Embryonic facial prominence (tissue), 1 donor: Measurements from ENCODE around the gene SCAMP2.

Source experiments
- DNase-seq: peaks from one replicate; pipeline ENCODE4 v3.0.0-alpha.2; 2016; ENCODE audit errors: extremely low spot score

SCAMP2 gene

GRCh38 chr15:74820056-74820455 is 53.1 kb downstream of the SCAMP2 start:
- no peak for DNase-seq

DNA sequence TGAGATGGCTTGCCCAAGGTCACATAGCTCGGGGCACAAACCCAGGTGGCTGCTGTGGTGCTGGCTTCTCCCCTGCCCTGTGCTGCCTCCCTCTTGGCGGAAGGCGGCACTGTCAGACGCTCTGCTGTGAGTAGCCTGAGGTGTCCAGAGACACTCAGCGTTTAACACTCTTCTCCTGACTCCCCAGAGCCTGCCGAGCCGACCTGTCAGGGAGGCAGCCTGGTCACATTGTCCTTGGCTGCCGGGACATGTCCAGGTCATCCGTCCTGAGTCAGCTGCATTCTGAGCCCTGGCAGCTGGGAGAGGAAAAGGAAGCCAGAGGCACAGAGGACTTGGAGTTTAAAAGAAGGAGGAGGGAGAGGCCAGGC is 55.8 kb downstream of the SCAMP2 start:
- no peak for DNase-seq

DNA sequence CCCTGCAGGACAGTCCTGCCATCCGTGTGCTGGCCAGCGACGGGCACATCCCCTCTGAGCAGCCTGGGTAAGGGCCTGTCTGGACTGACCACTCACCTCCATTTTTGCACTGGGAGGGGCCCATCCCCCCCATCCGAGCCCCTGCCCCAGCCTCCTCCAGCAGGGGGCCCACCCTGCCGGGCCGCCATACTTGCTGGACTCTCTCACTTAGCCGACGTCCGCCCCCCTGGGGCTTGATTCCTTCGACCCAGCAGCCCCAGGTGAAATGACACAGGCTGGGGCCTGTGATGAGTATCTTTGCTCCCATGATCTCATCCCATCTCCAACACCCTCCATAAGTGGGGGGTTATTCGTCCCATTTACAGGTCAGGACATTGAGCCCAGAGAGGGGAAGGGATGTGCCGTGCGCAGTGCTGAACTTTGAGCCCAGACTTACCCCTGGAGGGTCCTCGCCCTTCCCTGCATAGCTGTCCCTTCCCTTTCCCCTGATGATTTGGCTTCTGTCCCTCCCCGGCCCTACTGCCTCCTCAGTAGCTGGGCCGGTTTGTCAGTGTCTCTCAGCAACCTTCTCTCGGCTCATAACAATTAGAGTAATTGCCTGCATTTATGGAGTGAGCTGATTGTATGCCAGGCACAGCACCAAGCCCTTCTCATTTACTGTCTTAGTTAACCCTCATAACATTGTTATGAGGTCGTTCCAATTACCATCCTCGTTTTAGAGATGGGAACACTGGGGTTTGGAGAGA is 56.4 kb downstream of the SCAMP2 start:
- DNase-seq = no peak

GRCh38 chr15:74815961-74816360 is 57.2 kb downstream of the SCAMP2 start:
- no peak for DNase-seq

DNA sequence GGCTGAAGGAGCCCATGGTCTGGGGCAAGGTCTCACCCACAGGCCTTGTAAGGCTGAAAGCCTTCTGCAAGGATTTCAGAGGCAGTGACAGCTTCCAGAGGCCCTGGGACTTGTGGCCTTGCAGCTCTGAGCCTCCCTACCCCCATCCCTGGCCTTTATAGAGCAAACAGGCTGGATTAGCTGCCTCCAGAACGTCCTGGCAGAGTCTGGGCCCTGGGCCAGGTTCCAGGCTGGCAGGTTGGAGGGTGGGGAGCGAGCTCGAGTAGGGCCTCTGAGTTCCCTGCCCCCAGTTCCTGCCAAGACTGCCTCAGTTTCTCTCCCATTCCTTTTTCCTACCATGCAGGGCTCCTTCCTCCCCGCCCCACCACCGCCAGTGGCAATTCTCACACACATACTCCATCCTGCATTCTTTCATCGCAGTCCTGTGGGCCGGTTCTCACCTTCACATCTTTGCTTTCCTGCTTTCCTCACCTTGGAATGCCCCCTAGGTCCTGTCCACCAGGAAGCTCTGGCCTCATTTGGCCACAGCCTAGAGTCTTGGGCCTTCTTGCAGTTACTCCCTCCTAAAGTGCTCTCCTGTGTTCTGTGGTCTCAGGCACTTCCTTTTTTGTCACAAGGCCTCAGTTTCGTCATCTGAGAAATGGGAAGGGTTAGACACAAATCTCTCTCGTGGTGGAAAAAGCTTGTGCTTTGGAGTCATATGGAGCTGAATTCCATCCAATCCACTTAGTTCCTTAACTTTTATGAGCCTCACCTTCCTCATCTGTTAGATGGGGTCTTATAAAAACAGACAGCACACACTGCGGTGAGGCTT is 57.8 kb downstream of the SCAMP2 start:
- DNase-seq = no peak

DNA sequence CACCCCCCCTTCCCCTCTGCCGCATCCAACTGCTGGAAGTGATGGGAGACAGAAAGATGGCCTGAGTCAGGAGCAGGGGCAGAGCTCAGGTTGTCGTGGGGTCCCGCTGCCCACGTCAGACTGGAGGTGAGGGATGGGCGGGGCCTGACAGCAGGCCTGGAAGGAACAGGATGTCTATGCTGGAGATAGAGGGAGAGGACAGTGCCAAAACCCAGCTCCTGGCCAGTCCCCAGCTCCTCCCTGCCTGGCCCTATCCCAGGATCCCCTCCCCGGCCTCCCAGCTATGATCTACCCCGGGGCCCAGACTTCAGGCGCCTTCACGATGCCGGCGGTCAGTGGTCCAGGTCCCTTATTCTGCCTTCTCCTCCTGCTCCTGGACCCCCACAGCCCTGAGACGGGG is 60.6 kb downstream of the SCAMP2 start, which contains the start of gene LMAN1L:
Gene LMAN1L (plus strand): TSS at position 303 of the 400 bp plus-strand sequence. CDS start 20 bp downstream, at position 323.
- no peak for DNase-seq

DNA sequence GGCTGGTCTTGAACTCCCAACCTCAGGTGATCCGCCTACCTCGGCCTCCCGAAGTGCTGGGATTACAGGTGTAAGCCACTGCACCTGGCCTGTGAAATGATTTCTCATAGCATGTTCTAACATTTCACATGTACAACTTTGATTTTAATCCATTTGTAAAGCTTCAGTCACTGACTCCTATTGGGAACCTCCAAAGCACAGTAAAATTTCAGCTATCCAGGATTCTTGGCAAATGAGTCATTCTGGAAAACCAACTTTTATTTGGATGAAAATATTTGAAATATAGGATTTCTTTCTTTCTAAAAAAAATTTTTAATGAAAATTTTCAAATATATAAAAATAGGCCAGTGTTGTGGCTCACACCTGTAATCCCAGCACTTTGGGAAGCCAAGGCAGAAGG is 63.2 kb downstream of the SCAMP2 start:
- no peak for DNase-seq

DNA sequence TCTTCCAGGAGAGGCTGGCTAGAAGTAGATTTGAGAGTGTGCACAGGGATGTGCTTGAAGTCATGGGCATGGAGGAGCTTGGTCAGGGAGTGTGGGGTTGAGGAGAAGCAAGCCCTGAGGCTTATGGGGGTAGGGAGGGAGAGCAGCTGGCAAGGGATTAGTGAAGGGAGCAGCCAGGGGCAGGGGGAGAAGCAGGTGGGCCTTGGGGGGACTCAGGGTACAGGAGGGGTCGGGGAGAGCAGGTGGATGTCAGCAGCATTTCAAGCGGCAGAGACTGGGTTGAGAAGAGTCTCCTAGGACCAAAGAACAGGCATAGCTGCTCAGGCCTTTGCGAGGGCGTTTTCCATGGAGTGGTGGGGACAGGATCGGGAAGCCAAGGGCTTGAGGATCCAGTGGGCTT is 63.9 kb downstream of the SCAMP2 start:
- DNase-seq = no peak

- DNase-seq = no peak
These were observed 64.3 kb downstream of the SCAMP2 start for GRCh38 chr15:74808840-74809229.

DNA sequence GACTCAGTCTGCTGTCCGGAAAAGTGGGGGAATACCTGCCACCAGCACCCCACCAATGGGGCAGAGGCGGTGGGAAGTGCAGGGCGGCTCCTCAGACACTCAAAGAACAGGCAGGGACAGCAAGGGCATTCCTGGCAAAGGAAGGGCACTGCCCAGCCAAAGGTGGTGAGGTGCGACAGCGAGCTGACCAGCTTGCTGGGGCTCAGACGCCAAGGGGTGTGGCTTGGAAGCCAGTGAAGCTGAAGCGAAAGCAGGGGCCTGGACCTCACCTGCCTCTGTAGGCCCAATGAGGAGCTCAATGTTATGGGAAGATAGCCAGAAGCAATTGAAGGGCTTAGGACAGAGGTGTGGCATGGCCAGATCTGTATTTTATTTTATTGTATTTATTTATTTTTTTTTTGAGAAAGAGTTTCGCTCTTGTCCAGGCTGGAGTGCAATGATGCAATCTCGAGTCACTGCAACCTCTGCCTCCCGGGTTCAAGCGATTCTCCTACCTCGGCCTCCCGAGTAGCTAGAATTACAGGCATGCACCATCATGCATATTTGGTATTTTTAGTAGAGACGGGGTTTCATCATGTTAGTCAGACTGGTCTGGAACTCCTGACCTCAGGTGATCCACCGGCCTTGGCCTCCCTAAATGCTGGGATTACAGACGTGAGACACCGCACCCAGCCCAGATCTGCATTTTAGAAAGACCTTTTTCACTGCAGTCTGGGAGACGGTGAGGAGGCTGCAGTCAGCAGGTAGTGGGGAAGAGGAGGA is 64.9 kb downstream of the SCAMP2 start:
- DNase-seq = no peak

DNA sequence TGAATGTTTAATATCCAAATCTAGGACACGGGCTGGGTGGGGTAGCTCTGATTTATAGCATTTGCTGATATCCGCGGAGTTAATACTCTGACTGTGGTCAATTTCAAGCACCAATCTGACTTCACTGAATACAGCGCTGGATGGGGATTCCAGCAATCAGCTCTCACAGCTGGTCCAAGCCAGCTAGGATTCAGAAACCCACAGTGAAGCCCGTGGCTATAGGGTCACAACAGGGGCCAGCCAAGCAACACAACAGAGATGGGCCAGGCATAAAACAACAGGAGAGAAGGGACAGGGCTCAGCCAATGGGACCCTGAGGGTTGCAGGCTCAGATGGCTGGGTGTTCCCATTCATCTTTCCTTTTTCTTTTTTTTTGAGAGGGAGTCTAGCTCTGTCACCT is 65.9 kb downstream of the SCAMP2 start:
- DNase-seq = no peak

DNA sequence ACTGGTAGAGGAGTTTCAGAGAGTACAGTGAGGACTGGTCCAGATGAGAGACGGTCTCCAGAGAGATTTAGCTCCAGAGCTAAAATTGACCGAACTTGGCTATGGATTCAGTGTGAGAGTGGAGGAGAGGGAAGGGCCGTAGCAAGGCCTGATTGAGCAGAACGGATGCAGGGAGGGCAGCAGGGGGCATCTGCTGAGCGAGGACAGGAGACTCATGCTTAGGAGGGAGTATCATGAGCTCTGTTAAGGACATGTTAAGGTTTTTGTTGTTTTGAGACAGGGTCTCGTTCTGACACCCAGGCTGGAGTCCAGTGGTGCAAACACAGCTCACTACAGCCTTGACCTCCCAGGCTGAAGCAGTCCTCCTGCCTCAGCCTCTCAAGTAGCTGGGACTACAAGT is 68.2 kb downstream of the SCAMP2 start:
- no peak for DNase-seq

- DNase-seq = no peak
These were observed 70.2 kb downstream of the SCAMP2 start for GRCh38 chr15:74802862-74803447.

DNA sequence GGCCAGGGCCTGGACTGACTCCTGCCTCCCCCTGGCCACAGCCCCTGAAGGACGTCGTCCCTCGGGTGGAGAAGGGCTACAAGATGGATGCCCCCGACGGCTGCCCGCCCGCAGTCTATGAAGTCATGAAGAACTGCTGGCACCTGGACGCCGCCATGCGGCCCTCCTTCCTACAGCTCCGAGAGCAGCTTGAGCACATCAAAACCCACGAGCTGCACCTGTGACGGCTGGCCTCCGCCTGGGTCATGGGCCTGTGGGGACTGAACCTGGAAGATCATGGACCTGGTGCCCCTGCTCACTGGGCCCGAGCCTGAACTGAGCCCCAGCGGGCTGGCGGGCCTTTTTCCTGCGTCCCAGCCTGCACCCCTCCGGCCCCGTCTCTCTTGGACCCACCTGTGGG is 70.9 kb downstream of the SCAMP2 start:
- no peak for DNase-seq

- DNase-seq = no peak
These were observed 71.7 kb downstream of the SCAMP2 start for GRCh38 chr15:74801311-74801997.

DNA sequence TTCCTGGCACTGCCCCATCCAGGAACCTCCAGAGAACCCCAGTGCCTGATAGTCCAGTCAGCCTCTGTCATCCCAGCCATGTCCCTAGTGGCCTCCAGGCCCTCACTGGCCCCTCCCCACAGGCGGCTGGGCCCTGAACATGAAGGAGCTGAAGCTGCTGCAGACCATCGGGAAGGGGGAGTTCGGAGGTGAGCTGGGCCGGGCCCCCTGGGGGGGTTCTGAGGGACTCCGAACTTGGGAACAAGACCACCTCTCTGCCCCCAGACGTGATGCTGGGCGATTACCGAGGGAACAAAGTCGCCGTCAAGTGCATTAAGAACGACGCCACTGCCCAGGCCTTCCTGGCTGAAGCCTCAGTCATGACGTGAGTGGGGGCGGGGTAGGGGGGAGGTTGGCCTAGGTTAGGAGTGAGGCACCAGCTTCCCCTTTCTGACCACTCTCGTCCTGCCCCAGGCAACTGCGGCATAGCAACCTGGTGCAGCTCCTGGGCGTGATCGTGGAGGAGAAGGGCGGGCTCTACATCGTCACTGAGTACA is 72.5 kb downstream of the SCAMP2 start:
- no peak for DNase-seq

DNA sequence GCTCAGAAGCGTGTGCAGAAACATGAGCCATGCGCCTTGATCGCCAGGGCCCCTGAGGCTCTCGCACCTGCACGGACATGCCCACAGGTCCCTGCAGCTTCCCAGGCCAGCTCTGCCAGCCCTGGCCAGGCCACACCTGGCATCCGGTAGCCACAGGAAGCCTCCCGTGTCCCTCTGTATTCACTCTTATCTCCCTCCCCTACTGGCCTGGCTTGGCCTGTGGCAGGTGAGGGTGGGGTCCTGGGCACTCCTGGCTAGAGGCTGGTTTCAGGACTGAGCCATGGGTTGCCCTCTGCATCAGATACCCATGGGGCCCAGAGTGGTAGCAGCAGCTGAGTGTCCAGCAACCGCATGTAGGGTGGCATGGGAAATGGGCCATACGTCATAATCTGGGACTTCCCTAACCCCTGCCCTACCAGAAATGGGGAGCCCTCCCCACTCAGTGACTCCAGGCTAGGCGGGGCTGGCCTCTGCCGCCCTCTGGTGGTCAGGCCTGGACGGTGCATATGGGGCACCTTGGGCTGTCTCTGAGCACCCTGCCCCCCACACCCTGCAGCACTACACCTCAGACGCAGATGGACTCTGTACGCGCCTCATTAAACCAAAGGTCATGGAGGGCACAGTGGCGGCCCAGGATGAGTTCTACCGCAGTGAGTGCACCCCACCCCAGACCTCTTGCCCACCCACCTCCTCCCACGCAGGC is 73.2 kb downstream of the SCAMP2 start:
- no peak for DNase-seq

DNA sequence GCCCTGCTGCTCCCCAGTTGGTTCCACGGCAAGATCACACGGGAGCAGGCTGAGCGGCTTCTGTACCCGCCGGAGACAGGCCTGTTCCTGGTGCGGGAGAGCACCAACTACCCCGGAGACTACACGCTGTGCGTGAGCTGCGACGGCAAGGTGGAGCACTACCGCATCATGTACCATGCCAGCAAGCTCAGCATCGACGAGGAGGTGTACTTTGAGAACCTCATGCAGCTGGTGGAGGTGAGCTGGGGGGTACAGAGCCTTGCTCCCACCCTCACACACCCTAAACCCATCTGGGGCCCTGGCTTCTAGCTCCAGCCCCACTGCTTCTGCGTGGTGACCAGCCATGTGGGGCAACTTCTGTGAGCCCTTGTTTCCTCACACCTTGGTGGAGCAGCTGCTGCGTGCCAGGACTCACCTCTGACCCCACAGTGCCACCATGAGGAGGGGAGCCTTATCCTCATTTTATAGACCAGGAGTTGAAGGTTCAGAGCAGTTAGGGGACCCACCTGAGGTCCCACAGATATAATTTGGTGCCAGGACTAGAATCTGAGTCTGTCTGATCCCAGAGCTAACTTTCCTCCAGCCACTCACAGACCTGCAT is 73.8 kb downstream of the SCAMP2 start:
- no peak for DNase-seq

- no peak for DNase-seq
These were observed 74.5 kb downstream of the SCAMP2 start for GRCh38 chr15:74798388-74799254.
